IMR-90 (cell line): ENCODE data around the gene PAPPA. TPM values are rescaled to one million over a fixed set of nuclear protein-coding genes. Genes with fewer than 3 reads are reported as not detected.

Experiments
- ATAC-seq: fragments of 200-7000 bp; cut with Tn5 transposase; 2 replicates; pipeline ENCODE4 v1.9.1; 2020; ENCODE audit warnings: low read depth, mild to moderate bottlenecking, moderate library complexity
- BruUV-seq: library from RNA; stranded (reverse); fragments of 400-500 nt; replicated peaks from 2 replicates; lab custom pipeline; 2021; lab: Mats Ljungman, UMichigan
- CTCF ChIA-PET: fragments of 300-600 bp; formaldehyde crosslinking; extraction: SDS; loops from one replicate; lab custom pipeline; 2021; ENCODE audit warnings: antibody characterized with exemption; lab: Yijun Ruan, JAX
- POLR2A ChIA-PET: fragments of 300-600 bp; sonication (Branson Sonifier 250); formaldehyde crosslinking; loops from one replicate; lab custom pipeline; 2022; ENCODE audit warnings: antibody characterized with exemption; ENCODE audit not compliant: unreplicated experiment; lab: Charles Lee
- DNase-seq: peaks from one replicate; pipeline ENCODE4 v3.0.0; 2013
- H2AFZ ChIP-seq: replicated peaks from 2 replicates; pipeline ENCODE3; 2013; ENCODE audit warnings: low read length, mild to moderate bottlenecking; ENCODE audit not compliant: poor library complexity
- H2AK5ac ChIP-seq: 2 replicates; pipeline ENCODE4 v1.6.1; 2013; ENCODE audit warnings: low read depth, low read length, inconsistent platforms
- H2AK9ac ChIP-seq: replicated peaks from 2 replicates; pipeline ENCODE3; 2013; ENCODE audit warnings: mild to moderate bottlenecking, low read depth, low read length, moderate library complexity; ENCODE audit not compliant: poor library complexity
- H2BK120ac ChIP-seq: 2 replicates; pipeline ENCODE4 v1.6.1; 2013; ENCODE audit warnings: low read depth, low read length, inconsistent platforms
- H2BK15ac ChIP-seq: 3 replicates; pipeline ENCODE4 v1.6.1; 2013; ENCODE audit warnings: low read depth, low read length, inconsistent platforms
- H2BK20ac ChIP-seq: 2 replicates; pipeline ENCODE4 v1.6.1; 2013; ENCODE audit warnings: low read depth, mild to moderate bottlenecking, inconsistent platforms, low read length, moderate library complexity
- H2BK5ac ChIP-seq: 2 replicates; pipeline ENCODE4 v1.6.1; 2013; ENCODE audit warnings: mild to moderate bottlenecking, low read depth, low read length, inconsistent platforms; ENCODE audit not compliant: poor library complexity, severe bottlenecking
- H3K14ac ChIP-seq: replicated peaks from 2 replicates; pipeline ENCODE4 v1.6.1; 2013; ENCODE audit warnings: low read depth, low read length, inconsistent platforms
- H3K18ac ChIP-seq: 2 replicates; pipeline ENCODE4 v1.6.1; 2013; ENCODE audit warnings: low read depth, low read length, control low read depth
- H3K23ac ChIP-seq: 2 replicates; pipeline ENCODE4 v1.6.1; 2013; ENCODE audit warnings: low read depth, low read length, inconsistent platforms
- H3K27ac ChIP-seq: 2 replicates; pipeline ENCODE4 v1.5.1; 2013; ENCODE audit warnings: mild to moderate bottlenecking, control low read depth, low read length; ENCODE audit not compliant: insufficient read depth
- H3K27me3 ChIP-seq: 2 replicates; pipeline ENCODE4 v1.6.1; 2013; ENCODE audit warnings: low read length; ENCODE audit not compliant: control insufficient read depth, insufficient read depth
- H3K36me3 ChIP-seq: 2 replicates; pipeline ENCODE4 v1.6.1; 2013; ENCODE audit warnings: low read length, mixed read lengths; ENCODE audit not compliant: control insufficient read depth, insufficient read depth
- H3K4ac ChIP-seq: 2 replicates; pipeline ENCODE4 v1.6.1; 2013; ENCODE audit warnings: low read depth, low read length, inconsistent platforms
- H3K4me1 ChIP-seq: 2 replicates; pipeline ENCODE4 v1.6.1; 2013; ENCODE audit warnings: low read length, mixed read lengths; ENCODE audit not compliant: control insufficient read depth, insufficient read depth
- H3K4me2 ChIP-seq: 2 replicates; pipeline ENCODE4 v1.6.1; 2013; ENCODE audit warnings: low read depth, mild to moderate bottlenecking, control low read depth, low read length, moderate library complexity
- H3K4me3 ChIP-seq: 2 replicates; pipeline ENCODE4 v1.5.1; 2013; ENCODE audit warnings: low read depth, mild to moderate bottlenecking, control low read depth, low read length, moderate library complexity; ENCODE audit not compliant: insufficient read depth
- H3K56ac ChIP-seq: 2 replicates; pipeline ENCODE4 v1.6.1; 2013; ENCODE audit warnings: low read length, inconsistent platforms; ENCODE audit not compliant: insufficient read depth; ENCODE audit errors: extremely low read depth
- H3K79me1 ChIP-seq, 2 experiments: 2 replicates each; pipeline ENCODE4 v1.6.1; 2013; ENCODE audit warnings: low read length in 2 of 2, inconsistent platforms in 1 of 2, low read depth in 1 of 2
- H3K9ac ChIP-seq: 2 replicates; pipeline ENCODE4 v1.6.1; 2013; ENCODE audit warnings: low read depth, low read length, control low read depth
- H3K9me1 ChIP-seq: 2 replicates; pipeline ENCODE4 v1.6.1; 2013; ENCODE audit warnings: low read length, inconsistent platforms; ENCODE audit not compliant: insufficient read depth
- H3K9me3 ChIP-seq: 2 replicates; pipeline ENCODE4 v1.6.1; 2013; ENCODE audit warnings: low read length; ENCODE audit not compliant: control insufficient read depth, insufficient read depth
- H4K20me1 ChIP-seq: 2 replicates; pipeline ENCODE4 v1.6.1; 2013; ENCODE audit warnings: low read length, inconsistent platforms; ENCODE audit not compliant: insufficient read depth
- H4K5ac ChIP-seq: 2 replicates; pipeline ENCODE4 v1.6.1; 2013; ENCODE audit warnings: mild to moderate bottlenecking, low read depth, low read length, control low read depth
- H4K8ac ChIP-seq, 2 experiments: 2 replicates each; pipeline ENCODE4 v1.6.1; 2013; ENCODE audit warnings: low read depth in 2 of 2, low read length in 2 of 2, control low read depth in 1 of 2, inconsistent platforms in 1 of 2
- H4K91ac ChIP-seq: 2 replicates; pipeline ENCODE4 v1.6.1; 2013; ENCODE audit warnings: low read depth, low read length, inconsistent platforms; ENCODE audit not compliant: insufficient read depth
- CEBPB ChIP-seq: IDR thresholded peaks from 2 replicates; pipeline ENCODE4 v1.6.1; 2012; ENCODE audit warnings: low read depth, low read length, improper control_type of control experiment
- MAZ ChIP-seq: IDR thresholded peaks from 2 replicates; pipeline ENCODE4 v1.6.1; 2012; ENCODE audit warnings: low read depth, mild to moderate bottlenecking, low read length, improper control_type of control experiment, moderate library complexity, borderline replicate concordance
- MXI1 ChIP-seq: IDR thresholded peaks from 2 replicates; pipeline ENCODE4 v1.6.1; 2012; ENCODE audit warnings: low read depth, mild to moderate bottlenecking, low read length, moderate library complexity, borderline replicate concordance
- NFE2L2 ChIP-seq: fragments of 150-350 bp; IDR thresholded peaks from 2 replicates; pipeline ENCODE4 v1.6.1; 2016; ENCODE audit warnings: low read depth, mild to moderate bottlenecking, low read length
- POLR2A ChIP-seq: IDR thresholded peaks from 2 replicates; pipeline ENCODE4 v1.6.1; 2012; ENCODE audit warnings: mild to moderate bottlenecking, low read depth, low read length
- SMC3 ChIP-seq: fragments of 150-350 bp; IDR thresholded peaks from 2 replicates; pipeline ENCODE4 v1.6.1; 2016; ENCODE audit warnings: low read depth, mild to moderate bottlenecking, antibody characterized with exemption, low read length, moderate library complexity
- WGBS, 2 experiments: methylation state at CpG; one replicate each; pipeline versions ENCODE4 v1.1.5 to v1.1.7; 2013; ENCODE audit warnings: missing lambda C conversion rate in 2 of 2; ENCODE audit not compliant: insufficient read length in 1 of 2; ENCODE audit errors: extremely low coverage in 2 of 2; 5-methylcytosine and 5-hydroxymethylcytosine counted together
- dilution Hi-C: fragments of 300-500 bp; cut with HindIII; formaldehyde crosslinking; loops from one replicate; pipeline ENCODE4 v1.14.3; 2018; ENCODE audit warnings: low sequenced_read_pairs; ENCODE audit not compliant: unreplicated experiment
- in situ Hi-C: fragments of 300-500 bp; cut with MboI; formaldehyde crosslinking; loops from 3 replicates; pipeline ENCODE4 v1.14.3; 2019; ENCODE audit warnings: low sequenced_read_pairs, inconsistent platforms, mixed read lengths
- intact Hi-C: fragments of 100-400 bp; cut with micrococcal nuclease; formaldehyde crosslinking; loops from 2 replicates; pipeline ENCODE4 v1.10.0; 2022
- polyA plus RNA-seq, 3 experiments: library from polyadenylated mRNA; depleted of rRNA; stranded (reverse); fragments of >200 nt; gene quantifications; 2 replicates each; pipeline ENCODE4 v1.2.3, GENCODE V29; 2012; ENCODE audit warnings: low replicate concordance in 1 of 3
- total RNA-seq: library from RNA; depleted of rRNA; stranded (reverse); fragments of >200 nt; gene quantifications from 2 replicates; pipeline ENCODE4 v1.2.3, GENCODE V29; 2012
- TF ChIP-seq, protein P1 (sequence below): fragments of 150-350 bp; IDR thresholded peaks from 2 replicates; pipeline ENCODE4 v1.6.1; 2017; ENCODE audit warnings: mild to moderate bottlenecking, antibody characterized with exemption, low read length, low read depth

Gene PAPPA
- total and polyA plus RNA-seq, 2 of the 4 experiments (the other 2 are of a cell fraction): 8.3 to 12.4 TPM

GRCh38 chr9:116411506-116411905, 257.9 kb downstream of the PAPPA start:
- Histone ChIP-seq H3K18ac (no peak overlapping the region), H2BK120ac (no peak overlapping the region), H3K36me3 (no peaks in the 10 kb centered on the region), H4K5ac (no peak overlapping the region), H2AK9ac (no peak overlapping the region), H4K20me1 (no peaks in the 10 kb centered on the region), H2BK5ac (no peak overlapping the region), H3K9me3 (no peaks in the 10 kb centered on the region), H2AFZ (no peak overlapping the region), H3K56ac (no peak overlapping the region), H3K4me3 (no peak overlapping the region), H3K27ac (no peak overlapping the region), H3K9ac (no peak overlapping the region), H3K4me1 (no peaks in the 10 kb centered on the region), H4K8ac (no peak overlapping the region), H3K9me1 (no peaks in the 10 kb centered on the region), H3K27me3 (no peaks in the 10 kb centered on the region; the same call in 1 of the 2 replicates), H2BK15ac (no peak overlapping the region), H3K4ac (no peak overlapping the region), H3K14ac (no peak overlapping the region), H3K79me1 (no peaks in the 10 kb centered on the region), H2AK5ac (no peak overlapping the region), H4K91ac (no peak overlapping the region), H3K4me2 (no peak overlapping the region), H3K23ac (no peak overlapping the region), H2BK20ac (no peak overlapping the region)
- intact Hi-C loops: no loop called here
- TF ChIP-seq MXI1 (no peak), SMC3 (no peak), NFE2L2 (no peak), CEBPB (no peak), POLR2A (no peak), MAZ (no peak)
- TF ChIP-seq, protein P1, sequence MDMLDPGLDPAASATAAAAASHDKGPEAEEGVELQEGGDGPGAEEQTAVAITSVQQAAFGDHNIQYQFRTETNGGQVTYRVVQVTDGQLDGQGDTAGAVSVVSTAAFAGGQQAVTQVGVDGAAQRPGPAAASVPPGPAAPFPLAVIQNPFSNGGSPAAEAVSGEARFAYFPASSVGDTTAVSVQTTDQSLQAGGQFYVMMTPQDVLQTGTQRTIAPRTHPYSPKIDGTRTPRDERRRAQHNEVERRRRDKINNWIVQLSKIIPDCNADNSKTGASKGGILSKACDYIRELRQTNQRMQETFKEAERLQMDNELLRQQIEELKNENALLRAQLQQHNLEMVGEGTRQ: no peak
- DNase-seq (no peak), ATAC-seq (no peak)
- dilution Hi-C loops: no loop called here
- POLR2A ChIA-PET: no interaction called here
- BruUV-seq: no TSS peak
- in situ Hi-C loops: no loop called here
- WGBS, 2 experiments: no CpG with 5 or more reads among the region's 1 CpG
- CTCF ChIA-PET: no interaction called here
